H1 (cell line): ENCODE data around the gene DUSP1. TPM values are rescaled to one million over a fixed set of nuclear protein-coding genes. Genes with fewer than 3 reads are reported as not detected.

ENCODE experiments used
- BACH1 ChIP-seq: IDR thresholded peaks from 2 replicates; pipeline ENCODE4 v1.6.1; 2012; ENCODE audit warnings: low read length, improper control_type of control experiment
- GABPA ChIP-seq: IDR thresholded peaks from 2 replicates; pipeline ENCODE4 v1.6.1; 2011; ENCODE audit warnings: mild to moderate bottlenecking, low read length, moderate library complexity, borderline replicate concordance; ENCODE audit not compliant: insufficient read depth
- PHF8 ChIP-seq: fragments of 200-600 bp; sonication (generic); conservative IDR thresholded peaks from 2 replicates; pipeline ENCODE4 v1.7.1; 2012; ENCODE audit warnings: low read depth, mild to moderate bottlenecking, inconsistent platforms, low read length, moderate library complexity
- polyA plus RNA-seq, 7 experiments: library from polyadenylated mRNA; depleted of rRNA in 3 of 7; stranded (reverse) in 5 of 7; unstranded in 2 of 7; fragments of >200 nt in 5 of 7; fragments of 200-250 nt in 2 of 7; gene quantifications; 1 replicate in 5 of 7; 2 replicates in 1 of 7; 4 replicates in 1 of 7; pipeline versions ENCODE4 v1.2.1 to v1.2.3, GENCODE V29; 2011 to 2013; ENCODE audit warnings: missing spikeins in 2 of 7, mixed read lengths in 2 of 7
- total RNA-seq: library from RNA; stranded (reverse); fragmentation: NEBNext Ultra II Directional; extraction: Animal tissue kit (Norgen Biotek cat#: 25700); gene quantifications from 2 replicates; pipeline ENCODE4 v1.2.1, GENCODE V29; 2021

Gene DUSP1
- total and polyA plus RNA-seq, 2 of the 8 experiments (the other 6 are each of a cell fraction or from before 2014, with no cell fraction given): 6.5 to 11.7 TPM

GRCh38 chr5:172817664-172818063 lies 46.7 kb upstream of the DUSP1 start (continued):
- TF ChIP-seq BACH1: no peak
- TF ChIP-seq GABPA: no peak
- TF ChIP-seq PHF8: no peak
